ENCODE results near the gene KIF6. TPM values are rescaled to one million over a fixed set of nuclear protein-coding genes. Genes with fewer than 3 reads are reported as not detected.

KIF6 gene
- total RNA-seq, 1 donor from 2014 or later = 0.43 TPM

GRCh38 chr6:39419607-39420006 lies 305.6 kb downstream of the KIF6 start:
- TF ChIP-seq, protein P1, sequence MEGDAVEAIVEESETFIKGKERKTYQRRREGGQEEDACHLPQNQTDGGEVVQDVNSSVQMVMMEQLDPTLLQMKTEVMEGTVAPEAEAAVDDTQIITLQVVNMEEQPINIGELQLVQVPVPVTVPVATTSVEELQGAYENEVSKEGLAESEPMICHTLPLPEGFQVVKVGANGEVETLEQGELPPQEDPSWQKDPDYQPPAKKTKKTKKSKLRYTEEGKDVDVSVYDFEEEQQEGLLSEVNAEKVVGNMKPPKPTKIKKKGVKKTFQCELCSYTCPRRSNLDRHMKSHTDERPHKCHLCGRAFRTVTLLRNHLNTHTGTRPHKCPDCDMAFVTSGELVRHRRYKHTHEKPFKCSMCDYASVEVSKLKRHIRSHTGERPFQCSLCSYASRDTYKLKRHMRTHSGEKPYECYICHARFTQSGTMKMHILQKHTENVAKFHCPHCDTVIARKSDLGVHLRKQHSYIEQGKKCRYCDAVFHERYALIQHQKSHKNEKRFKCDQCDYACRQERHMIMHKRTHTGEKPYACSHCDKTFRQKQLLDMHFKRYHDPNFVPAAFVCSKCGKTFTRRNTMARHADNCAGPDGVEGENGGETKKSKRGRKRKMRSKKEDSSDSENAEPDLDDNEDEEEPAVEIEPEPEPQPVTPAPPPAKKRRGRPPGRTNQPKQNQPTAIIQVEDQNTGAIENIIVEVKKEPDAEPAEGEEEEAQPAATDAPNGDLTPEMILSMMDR (IDR thresholded peaks at IDR 0.05) = no peak
- peaks cover 0 to 15% of the 10 kb centered on the region in 2 donors for H3K4me1 ChIP-seq
- no peak overlapping the region for H3K27ac ChIP-seq
- H3K4me3 ChIP-seq = no peak overlapping the region
- no peaks in the 10 kb centered on the region for H3K9me3 ChIP-seq
- no peak for DNase-seq (ENCODE audit: low spot score in 2 of 2)
- intact Hi-C loops (cut with DNase I) = no loop called here
- H3K36me3 ChIP-seq = no peaks in the 10 kb centered on the region
- H3K27me3 ChIP-seq = no peaks in the 10 kb centered on the region

DNA sequence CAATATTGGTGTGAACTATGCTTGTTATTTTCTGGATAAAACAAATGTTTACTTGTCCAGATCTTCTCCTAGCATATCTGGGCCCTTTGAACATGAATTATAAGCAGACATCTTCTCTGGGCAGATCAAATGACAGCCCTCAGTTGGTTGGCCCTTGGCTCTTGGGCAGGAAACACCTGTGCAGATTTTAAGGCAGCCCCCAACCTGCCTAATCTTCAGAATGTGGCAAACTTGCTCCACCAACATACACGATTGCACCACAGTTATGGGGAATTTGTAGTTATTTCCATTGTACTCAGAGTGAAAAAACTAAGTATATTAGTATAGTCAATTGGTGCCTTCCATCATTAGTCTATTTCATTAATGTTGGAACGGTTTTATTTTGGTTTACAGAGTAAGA lies 307.8 kb downstream of the KIF6 start:
- TF ChIP-seq, protein P1 (IDR thresholded peaks at IDR 0.05) = no peak
- intact Hi-C loops (cut with DNase I) = no loop called here
- DNase-seq (ENCODE audit: low spot score in 2 of 2) = no peak
- Histone ChIP-seq H3K27ac (no peak overlapping the region), H3K4me3 (no peak overlapping the region), H3K4me1 (peaks cover 0 to 15% of the 10 kb centered on the region in 2 donors), H3K36me3 (no peaks in the 10 kb centered on the region), H3K9me3 (no peaks in the 10 kb centered on the region), H3K27me3 (no peaks in the 10 kb centered on the region)

GRCh38 chr6:39416728-39417127 lies 308.5 kb downstream of the KIF6 start:
- intact Hi-C loops (cut with DNase I) = no loop called here
- Histone ChIP-seq H3K27ac (no peak overlapping the region), H3K4me1 (peaks cover 0 to 10% of the 10 kb centered on the region in 2 donors), H3K36me3 (no peaks in the 10 kb centered on the region), H3K4me3 (no peak overlapping the region), H3K9me3 (no peaks in the 10 kb centered on the region), H3K27me3 (no peaks in the 10 kb centered on the region)
- TF ChIP-seq, protein P1 (IDR thresholded peaks at IDR 0.05) = no peak
- no peak for DNase-seq (ENCODE audit: low spot score in 2 of 2)

- TF ChIP-seq, protein P1 (IDR thresholded peaks at IDR 0.05) = no peak
- no peaks in the 10 kb centered on the region for H3K36me3 ChIP-seq
- intact Hi-C loops (cut with DNase I) = no loop called here
- DNase-seq (ENCODE audit: low spot score in 2 of 2) = no peak
- H3K27ac ChIP-seq = no peak overlapping the region
- H3K4me3 ChIP-seq = no peak overlapping the region
- H3K4me1 ChIP-seq = peaks cover 0 to 7% of the 10 kb centered on the region in 2 donors
- no peaks in the 10 kb centered on the region for H3K9me3 ChIP-seq
- no peaks in the 10 kb centered on the region for H3K27me3 ChIP-seq
Measured at GRCh38 chr6:39416026-39416425, 309.2 kb downstream of the KIF6 start.

DNA sequence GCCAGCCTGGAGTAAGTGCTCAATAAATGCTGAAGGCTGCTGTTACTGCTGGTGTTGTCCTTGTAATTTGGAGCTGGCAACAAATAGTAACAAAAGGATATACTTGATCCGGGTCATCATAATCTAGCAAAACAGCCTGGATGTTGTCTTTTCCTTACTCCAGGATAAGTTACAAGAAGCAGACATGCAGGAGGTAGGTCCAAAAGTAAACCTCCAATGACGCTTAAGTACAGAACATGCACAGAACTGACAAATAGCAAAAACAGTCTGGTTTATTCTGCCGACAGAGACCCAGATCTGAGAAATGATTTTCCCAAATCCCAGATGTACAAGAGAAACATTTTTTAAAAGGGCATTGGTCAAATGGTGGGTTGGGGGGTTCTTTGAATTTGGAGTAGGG lies 309.7 kb downstream of the KIF6 start:
- no peak overlapping the region for H3K27ac ChIP-seq
- H3K9me3 ChIP-seq = no peaks in the 10 kb centered on the region
- intact Hi-C loops (cut with DNase I) = no loop called here
- H3K27me3 ChIP-seq = no peaks in the 10 kb centered on the region
- H3K4me3 ChIP-seq = no peak overlapping the region
- no peak for DNase-seq (ENCODE audit: low spot score in 2 of 2)
- H3K4me1 ChIP-seq = peaks cover 0 to 2% of the 10 kb centered on the region in 2 donors
- no peaks in the 10 kb centered on the region for H3K36me3 ChIP-seq
- TF ChIP-seq, protein P1 (IDR thresholded peaks at IDR 0.05) = no peak

DNA sequence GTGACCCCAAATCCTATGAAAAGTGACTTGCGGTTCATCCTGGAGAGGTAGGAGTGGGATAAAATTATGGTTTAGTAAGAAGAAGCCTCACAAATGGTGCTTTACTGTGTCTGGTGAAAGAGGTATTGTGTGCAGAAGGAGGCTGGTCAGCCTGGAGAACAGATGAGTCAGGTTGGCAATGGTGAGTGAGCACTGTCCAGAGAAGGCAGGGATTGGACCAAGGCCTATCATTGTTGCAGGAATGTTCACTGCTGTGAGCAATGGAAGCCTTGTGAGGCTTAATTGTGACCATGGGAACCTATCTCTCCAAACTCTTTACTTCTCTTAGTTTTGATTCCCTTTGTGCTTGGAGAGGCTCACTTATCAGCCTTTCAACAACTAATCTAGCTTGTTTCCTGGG lies 313.7 kb downstream of the KIF6 start:
- Histone ChIP-seq H3K4me3 (no peak overlapping the region), H3K27ac (no peak overlapping the region), H3K36me3 (no peaks in the 10 kb centered on the region), H3K27me3 (no peaks in the 10 kb centered on the region), H3K9me3 (no peaks in the 10 kb centered on the region), H3K4me1 (no peaks in the 10 kb centered on the region)
- intact Hi-C loops (cut with DNase I) = no loop called here
- no peak for DNase-seq (ENCODE audit: low spot score in 2 of 2)
- TF ChIP-seq, protein P1 (IDR thresholded peaks at IDR 0.05) = no peak

Measured in ascending aorta (tissue), 2 donors.